AG09319 (cell line): ENCODE measurements around the gene CYTL1.
A peak's percentile ranks its signal among the peaks of the same experiment; 100 is the strongest.

Source experiments
- DNase-seq: peaks from one replicate; pipeline ENCODE4 v3.0.0-alpha.2; 2010; ENCODE audit warnings: low read depth; ENCODE audit errors: extremely low read depth
- CTCF ChIP-seq: IDR thresholded peaks from 2 replicates; pipeline ENCODE4 v1.5.1; 2011; ENCODE audit warnings: low read depth, mild to moderate bottlenecking, inconsistent platforms, low read length, moderate library complexity

The CYTL1 gene

GRCh38 chr4:5040856-5041620 is 21.8 kb upstream of the CYTL1 start:
- no peak for DNase-seq
- TF ChIP-seq CTCF = no peak

GRCh38 chr4:5039800-5040199 is 20.5 kb upstream of the CYTL1 start:
- no peak for DNase-seq
- TF ChIP-seq CTCF = no peak

- TF ChIP-seq CTCF = no peak
- DNase-seq = peak; percentile 98
Measured at GRCh38 chr4:5037553-5038551, 18.6 kb upstream of the CYTL1 start.

- TF ChIP-seq CTCF = no peak
- peak; percentile 86 for DNase-seq
Measured at GRCh38 chr4:5036239-5036638, 17.0 kb upstream of the CYTL1 start.

- DNase-seq = no peak
- TF ChIP-seq CTCF = no peak
Measured at GRCh38 chr4:5034206-5034605, 14.9 kb upstream of the CYTL1 start.

- no peak for DNase-seq
- TF ChIP-seq CTCF = no peak
Measured at GRCh38 chr4:5033281-5033841, 14.1 kb upstream of the CYTL1 start.
